ENCODE measurements around the gene PTGFRN.

The PTGFRN gene

GRCh38 chr1:116880917-116881316, 28.8 kb upstream of the PTGFRN start:
- TF ChIP-seq CTCF (conservative IDR thresholded peaks at IDR 0.05; ENCODE audit: low read length), result no peak
- peak; percentile 32 for DNase-seq (ENCODE audit: low read depth)
- no peak overlapping the region for H3K4me3 ChIP-seq (ENCODE audit: low read length)

GRCh38 chr1:116881879-116882520, 27.7 kb upstream of the PTGFRN start:
- no peak overlapping the region for H3K4me3 ChIP-seq (ENCODE audit: low read length)
- DNase-seq (ENCODE audit: low read depth), result peak; percentile 93
- TF ChIP-seq CTCF (conservative IDR thresholded peaks at IDR 0.05; ENCODE audit: low read length), result peak; percentile 52

DNA sequence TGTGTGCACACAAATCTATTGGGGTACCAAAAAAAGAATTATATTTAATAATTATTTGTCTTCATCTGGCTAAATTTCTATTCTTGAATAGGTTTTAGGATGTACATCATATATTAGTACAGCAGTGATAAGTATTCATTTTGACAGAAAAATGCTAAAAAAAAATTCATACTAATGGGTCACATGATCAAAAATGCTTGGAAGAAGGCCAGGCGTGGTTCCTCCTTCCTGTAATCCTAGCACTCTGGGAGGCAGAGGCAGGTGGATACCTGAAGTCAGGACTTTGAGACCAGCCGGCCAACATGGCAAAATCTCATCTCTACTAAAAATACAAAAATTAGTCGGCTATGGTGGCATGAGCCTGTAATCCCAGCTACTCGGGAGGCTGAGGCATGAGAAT, 26.9 kb upstream of the PTGFRN start:
- no peak for TF ChIP-seq CTCF (conservative IDR thresholded peaks at IDR 0.05; ENCODE audit: low read length)
- H3K4me3 ChIP-seq (ENCODE audit: low read length), result no peak overlapping the region
- DNase-seq (ENCODE audit: low read depth), result no peak

DNA sequence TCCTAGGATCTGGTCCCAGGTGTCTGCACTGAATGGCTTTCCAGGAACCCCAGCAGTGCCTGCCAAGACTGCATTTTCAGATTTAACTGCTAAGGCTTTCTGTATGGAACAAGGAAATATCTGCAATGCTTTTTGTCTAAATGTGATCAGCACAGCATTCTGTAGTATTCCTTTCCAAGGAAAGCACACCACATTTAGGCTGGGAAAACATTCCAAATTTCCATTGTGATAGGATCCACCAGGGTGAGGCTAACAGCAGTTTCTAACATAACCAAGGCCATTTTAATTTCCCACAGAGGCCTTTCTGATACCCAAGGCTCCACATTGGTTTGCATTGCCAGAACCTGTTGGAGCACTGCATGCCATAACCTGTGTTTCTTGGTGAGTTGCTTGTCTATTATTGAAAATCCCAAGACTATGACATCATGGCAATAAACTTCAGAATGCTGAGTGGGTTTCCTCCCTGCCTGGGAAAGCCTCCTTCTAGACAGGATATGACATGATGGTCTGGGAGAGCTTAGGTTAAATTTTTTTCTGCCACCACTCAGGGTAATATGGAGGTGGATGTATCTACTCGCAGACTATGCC, 23.3 kb upstream of the PTGFRN start:
- no peak overlapping the region for H3K4me3 ChIP-seq (ENCODE audit: low read length)
- no peak for TF ChIP-seq CTCF (conservative IDR thresholded peaks at IDR 0.05; ENCODE audit: low read length)
- peak; percentile 34 for DNase-seq (ENCODE audit: low read depth)

GRCh38 chr1:116887212-116887611, 22.5 kb upstream of the PTGFRN start:
- TF ChIP-seq CTCF (conservative IDR thresholded peaks at IDR 0.05; ENCODE audit: low read length), result no peak
- DNase-seq (ENCODE audit: low read depth), result no peak
- no peak overlapping the region for H3K4me3 ChIP-seq (ENCODE audit: low read length)

- TF ChIP-seq CTCF (conservative IDR thresholded peaks at IDR 0.05; ENCODE audit: low read length), result no peak
- no peak overlapping the region for H3K4me3 ChIP-seq (ENCODE audit: low read length)
- DNase-seq (ENCODE audit: low read depth), result no peak
Measured at GRCh38 chr1:116889380-116889779, 20.3 kb upstream of the PTGFRN start.

GRCh38 chr1:116891396-116892079, 18.2 kb upstream of the PTGFRN start:
- TF ChIP-seq CTCF (conservative IDR thresholded peaks at IDR 0.05; ENCODE audit: low read length), result no peak
- no peak for DNase-seq (ENCODE audit: low read depth)
- no peak overlapping the region for H3K4me3 ChIP-seq (ENCODE audit: low read length)

Measured in AG10803 (cell line).